GM23338 (cell line): ENCODE measurements around the gene FXYD5. TPM values are rescaled to one million over a fixed set of nuclear protein-coding genes. Genes with fewer than 3 reads are reported as not detected.

Source experiments
- ATAC-seq: fragments of 200-7000 bp; cut with Tn5 transposase; 3 replicates; pipeline ENCODE4 v1.9.1; 2020
- DNase-seq: peaks from one replicate; pipeline ENCODE4 v3.0.0-alpha.2; 2015; ENCODE audit warnings: low spot score
- H2AFZ ChIP-seq: fragments of 200-600 bp; sonication (generic); 2 replicates; pipeline ENCODE4 v1.8.0; 2016; ENCODE audit warnings: antibody characterized with exemption, mild to moderate bottlenecking, moderate library complexity
- H3F3A ChIP-seq: fragments of 200-600 bp; sonication (generic); replicated peaks from 2 replicates; pipeline ENCODE4 v1.8.0; 2017; ENCODE audit warnings: antibody characterized with exemption, mixed run types, low read depth
- H3K27ac ChIP-seq: fragments of 200-600 bp; sonication (generic); 2 replicates; pipeline ENCODE4 v1.6.1; 2016; ENCODE audit warnings: low read depth
- H3K27me3 ChIP-seq: fragments of 200-600 bp; sonication (generic); 2 replicates; pipeline ENCODE4 v1.8.0; 2016; ENCODE audit warnings: mild to moderate bottlenecking, mixed run types, moderate library complexity; ENCODE audit not compliant: insufficient read depth
- H3K36me3 ChIP-seq: fragments of 200-600 bp; sonication (generic); 2 replicates; pipeline ENCODE4 v1.8.0; 2016; ENCODE audit warnings: mild to moderate bottlenecking; ENCODE audit not compliant: insufficient read depth
- H3K4me1 ChIP-seq: fragments of 200-600 bp; sonication (generic); 2 replicates; pipeline ENCODE4 v1.8.0; 2016; ENCODE audit warnings: mild to moderate bottlenecking, moderate library complexity; ENCODE audit not compliant: insufficient read depth
- H3K4me2 ChIP-seq: fragments of 200-600 bp; sonication (generic); 2 replicates; pipeline ENCODE4 v1.7.1; 2017; ENCODE audit warnings: mixed run types
- H3K4me3 ChIP-seq: fragments of 200-600 bp; sonication (generic); 2 replicates; pipeline ENCODE4 v1.6.1; 2016; ENCODE audit warnings: mixed run types
- H3K79me2 ChIP-seq: fragments of 200-600 bp; sonication (generic); replicated peaks from 2 replicates; pipeline ENCODE4 v1.8.0; 2017; ENCODE audit warnings: mild to moderate bottlenecking; ENCODE audit not compliant: insufficient read depth
- H3K9me2 ChIP-seq: fragments of 200-600 bp; sonication (generic); 2 replicates; pipeline ENCODE4 v1.8.0; 2017; ENCODE audit not compliant: insufficient read depth
- H4K20me1 ChIP-seq: fragments of 200-600 bp; sonication (generic); replicated peaks from 2 replicates; pipeline ENCODE4 v1.8.0; 2017; ENCODE audit warnings: mild to moderate bottlenecking; ENCODE audit not compliant: insufficient read depth
- H3K27ac Mint-ChIP-seq: 2 replicates; pipeline ENCODE4 v1.8.0; 2020; ENCODE audit warnings: inconsistent platforms, mild to moderate bottlenecking, moderate library complexity, mixed read lengths
- H3K27me3 Mint-ChIP-seq: 3 replicates; pipeline ENCODE4 v1.8.0; 2022; ENCODE audit warnings: low read depth, mild to moderate bottlenecking, moderate library complexity, mixed read lengths, inconsistent platforms; ENCODE audit not compliant: insufficient read depth, poor library complexity
- H3K36me3 Mint-ChIP-seq: 3 replicates; pipeline ENCODE4 v1.8.0; 2021; ENCODE audit warnings: low read depth, mild to moderate bottlenecking, inconsistent platforms, moderate library complexity, mixed read lengths
- H3K4me1 Mint-ChIP-seq: 3 replicates; pipeline ENCODE4 v1.8.0; 2020; ENCODE audit warnings: mild to moderate bottlenecking, inconsistent platforms, mixed read lengths
- H3K4me3 Mint-ChIP-seq: 3 replicates; pipeline ENCODE4 v1.8.0; 2021; ENCODE audit warnings: moderate library complexity, mild to moderate bottlenecking, inconsistent platforms, mixed read lengths
- H3K9me3 Mint-ChIP-seq: 3 replicates; pipeline ENCODE4 v1.8.0; 2020; ENCODE audit warnings: moderate library complexity, mild to moderate bottlenecking, inconsistent platforms, mixed read lengths
- CREB1 ChIP-seq: fragments of 250-450 bp; sonication (Bioruptor Pico); IDR thresholded peaks from 2 replicates; pipeline ENCODE4 v1.5.0; 2020; ENCODE audit warnings: low read depth, mild to moderate bottlenecking, moderate library complexity
- EZH2 ChIP-seq: fragments of 200-600 bp; sonication (generic); IDR thresholded peaks from one replicate; pipeline ENCODE4 v1.8.0; 2017; ENCODE audit warnings: antibody characterized with exemption, mild to moderate bottlenecking, low read depth; ENCODE audit not compliant: unreplicated experiment
- POLR2AphosphoS5 ChIP-seq: IDR thresholded peaks from 2 replicates; pipeline ENCODE4 v1.6.1; 2016; ENCODE audit warnings: antibody characterized with exemption, low read depth
- REST ChIP-seq: IDR thresholded peaks from one replicate; pipeline ENCODE4 v1.6.1; 2018; ENCODE audit warnings: antibody characterized with exemption; ENCODE audit not compliant: unreplicated experiment
- ZNF114 ChIP-seq: fragments of 250-450 bp; sonication (Bioruptor Pico); IDR thresholded peaks from 2 replicates; pipeline ENCODE4 v1.5.0; 2020; ENCODE audit warnings: mild to moderate bottlenecking, moderate library complexity
- ZNF331 ChIP-seq: fragments of 250-450 bp; sonication (Bioruptor Pico); IDR thresholded peaks from 2 replicates; pipeline ENCODE4 v1.5.0; 2020; ENCODE audit warnings: low read depth, mild to moderate bottlenecking, moderate library complexity
- polyA plus RNA-seq: library from polyadenylated mRNA; unstranded; fragments of >200 nt; fragmentation: Nextera tagmentation; extraction: Ambion mirVana; gene quantifications from 2 replicates; pipeline ENCODE4 v1.2.1, GENCODE V29; 2016
- total RNA-seq: library from RNA; depleted of rRNA; stranded (reverse); fragments of >200 nt; shearing (Covaris generic); gene quantifications from 2 replicates; pipeline ENCODE4 v1.2.3, GENCODE V29; 2014
- TF ChIP-seq, protein P1 (sequence below): fragments of 250-450 bp; sonication (Bioruptor Pico); IDR thresholded peaks from 2 replicates; pipeline ENCODE4 v1.5.0; 2020; ENCODE audit warnings: mild to moderate bottlenecking, moderate library complexity

The FXYD5 gene
- total and polyA plus RNA-seq, 2 experiments from 2014 or later: 97.7 to 233 TPM

GRCh38 chr19:35136977-35137702 is 17.4 kb upstream of the FXYD5 start:
- H3F3A ChIP-seq: 0 out of 2 replicates have a peak, but pooled peaks cover 6% of the 10 kb centered on the region
- H3K4me3 Mint-ChIP-seq: no peak overlapping the region

More at GRCh38 chr19:35136977-35137702, 17.4 kb upstream of the FXYD5 start:
- TF ChIP-seq POLR2AphosphoS5 (no peak), REST (no peak), ZNF331 (CRISPR knock-in tag) (no peak), CREB1 (CRISPR knock-in tag) (no peak), ZNF114 (CRISPR knock-in tag) (no peak), EZH2 (no peak)
- TF ChIP-seq, protein P1, sequence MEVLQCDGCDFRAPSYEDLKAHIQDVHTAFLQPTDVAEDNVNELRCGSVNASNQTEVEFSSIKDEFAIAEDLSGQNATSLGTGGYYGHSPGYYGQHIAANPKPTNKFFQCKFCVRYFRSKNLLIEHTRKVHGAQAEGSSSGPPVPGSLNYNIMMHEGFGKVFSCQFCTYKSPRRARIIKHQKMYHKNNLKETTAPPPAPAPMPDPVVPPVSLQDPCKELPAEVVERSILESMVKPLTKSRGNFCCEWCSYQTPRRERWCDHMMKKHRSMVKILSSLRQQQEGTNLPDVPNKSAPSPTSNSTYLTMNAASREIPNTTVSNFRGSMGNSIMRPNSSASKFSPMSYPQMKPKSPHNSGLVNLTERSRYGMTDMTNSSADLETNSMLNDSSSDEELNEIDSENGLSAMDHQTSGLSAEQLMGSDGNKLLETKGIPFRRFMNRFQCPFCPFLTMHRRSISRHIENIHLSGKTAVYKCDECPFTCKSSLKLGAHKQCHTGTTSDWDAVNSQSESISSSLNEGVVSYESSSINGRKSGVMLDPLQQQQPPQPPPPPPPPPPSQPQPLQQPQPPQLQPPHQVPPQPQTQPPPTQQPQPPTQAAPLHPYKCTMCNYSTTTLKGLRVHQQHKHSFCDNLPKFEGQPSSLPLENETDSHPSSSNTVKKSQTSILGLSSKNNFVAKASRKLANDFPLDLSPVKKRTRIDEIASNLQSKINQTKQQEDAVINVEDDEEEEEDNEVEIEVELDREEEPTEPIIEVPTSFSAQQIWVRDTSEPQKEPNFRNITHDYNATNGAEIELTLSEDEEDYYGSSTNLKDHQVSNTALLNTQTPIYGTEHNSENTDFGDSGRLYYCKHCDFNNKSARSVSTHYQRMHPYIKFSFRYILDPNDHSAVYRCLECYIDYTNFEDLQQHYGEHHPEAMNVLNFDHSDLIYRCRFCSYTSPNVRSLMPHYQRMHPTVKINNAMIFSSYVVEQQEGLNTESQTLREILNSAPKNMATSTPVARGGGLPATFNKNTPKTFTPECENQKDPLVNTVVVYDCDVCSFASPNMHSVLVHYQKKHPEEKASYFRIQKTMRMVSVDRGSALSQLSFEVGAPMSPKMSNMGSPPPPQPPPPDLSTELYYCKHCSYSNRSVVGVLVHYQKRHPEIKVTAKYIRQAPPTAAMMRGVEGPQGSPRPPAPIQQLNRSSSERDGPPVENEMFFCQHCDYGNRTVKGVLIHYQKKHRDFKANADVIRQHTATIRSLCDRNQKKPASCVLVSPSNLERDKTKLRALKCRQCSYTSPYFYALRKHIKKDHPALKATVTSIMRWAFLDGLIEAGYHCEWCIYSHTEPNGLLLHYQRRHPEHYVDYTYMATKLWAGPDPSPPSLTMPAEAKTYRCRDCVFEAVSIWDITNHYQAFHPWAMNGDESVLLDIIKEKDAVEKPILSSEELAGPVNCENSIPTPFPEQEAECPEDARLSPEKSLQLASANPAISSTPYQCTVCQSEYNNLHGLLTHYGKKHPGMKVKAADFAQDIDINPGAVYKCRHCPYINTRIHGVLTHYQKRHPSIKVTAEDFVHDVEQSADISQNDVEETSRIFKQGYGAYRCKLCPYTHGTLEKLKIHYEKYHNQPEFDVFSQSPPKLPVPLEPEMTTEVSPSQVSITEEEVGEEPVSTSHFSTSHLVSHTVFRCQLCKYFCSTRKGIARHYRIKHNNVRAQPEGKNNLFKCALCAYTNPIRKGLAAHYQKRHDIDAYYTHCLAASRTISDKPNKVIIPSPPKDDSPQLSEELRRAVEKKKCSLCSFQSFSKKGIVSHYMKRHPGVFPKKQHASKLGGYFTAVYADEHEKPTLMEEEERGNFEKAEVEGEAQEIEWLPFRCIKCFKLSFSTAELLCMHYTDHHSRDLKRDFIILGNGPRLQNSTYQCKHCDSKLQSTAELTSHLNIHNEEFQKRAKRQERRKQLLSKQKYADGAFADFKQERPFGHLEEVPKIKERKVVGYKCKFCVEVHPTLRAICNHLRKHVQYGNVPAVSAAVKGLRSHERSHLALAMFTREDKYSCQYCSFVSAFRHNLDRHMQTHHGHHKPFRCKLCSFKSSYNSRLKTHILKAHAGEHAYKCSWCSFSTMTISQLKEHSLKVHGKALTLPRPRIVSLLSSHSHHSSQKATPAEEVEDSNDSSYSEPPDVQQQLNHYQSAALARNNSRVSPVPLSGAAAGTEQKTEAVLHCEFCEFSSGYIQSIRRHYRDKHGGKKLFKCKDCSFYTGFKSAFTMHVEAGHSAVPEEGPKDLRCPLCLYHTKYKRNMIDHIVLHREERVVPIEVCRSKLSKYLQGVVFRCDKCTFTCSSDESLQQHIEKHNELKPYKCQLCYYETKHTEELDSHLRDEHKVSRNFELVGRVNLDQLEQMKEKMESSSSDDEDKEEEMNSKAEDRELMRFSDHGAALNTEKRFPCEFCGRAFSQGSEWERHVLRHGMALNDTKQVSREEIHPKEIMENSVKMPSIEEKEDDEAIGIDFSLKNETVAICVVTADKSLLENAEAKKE: no peak
- DNase-seq: no peak
- H3K27ac ChIP-seq: no peak overlapping the region
- Mint-ChIP-seq H3K4me1 (peaks cover 34% of the 10 kb centered on the region), H3K27ac (no peak overlapping the region), H3K27me3 (peaks cover 24% of the 10 kb centered on the region), H3K9me3 (no peaks in the 10 kb centered on the region; the same call in 2 of the 3 replicates), H3K36me3 (no peaks in the 10 kb centered on the region; the same call in 2 of the 3 replicates)
- H4K20me1 ChIP-seq: no peaks in the 10 kb centered on the region
- no peaks in the 10 kb centered on the region for H3K36me3 ChIP-seq
- no peak overlapping the region for H3K4me2 ChIP-seq
- H3K4me3 ChIP-seq: no peak overlapping the region
- H3K4me1 ChIP-seq: peaks cover 25% of the 10 kb centered on the region
- ATAC-seq: no peak
- peaks cover 10% of the 10 kb centered on the region for H3K9me2 ChIP-seq
- H3K79me2 ChIP-seq: no peaks in the 10 kb centered on the region
- H2AFZ ChIP-seq: no peak overlapping the region
- H3K27me3 ChIP-seq: peaks cover 7% of the 10 kb centered on the region; the same call in 1 of the 2 replicates
